NCI-H460 (cell line): ENCODE data around the gene FBXO7. TPM values are rescaled to one million over a fixed set of nuclear protein-coding genes. Genes with fewer than 3 reads are reported as not detected.
"Not testable (repeated sequence)": the region's sequence is repeated elsewhere in the genome, so short reads cannot be mapped to it uniquely, and the experiment has no call there.

Source experiments
- DNase-seq: peaks from one replicate; pipeline ENCODE4 v3.0.0-alpha.2; 2016; ENCODE audit warnings: low read depth; ENCODE audit errors: extremely low read depth
- polyA plus RNA-seq: library from polyadenylated mRNA; depleted of rRNA; stranded (reverse); fragments of >200 nt; gene quantifications from 2 replicates; pipeline ENCODE4 v1.2.3, GENCODE V29; 2014; cell fraction: nucleus; rRNA removed
- total RNA-seq: library from RNA; depleted of rRNA; stranded (reverse); fragments of >200 nt; shearing (Covaris generic); gene quantifications from 2 replicates; pipeline ENCODE4 v1.2.3, GENCODE V29; 2014; rRNA removed

The FBXO7 gene
- 70.5 and 77.6 TPM in 2 replicates for total RNA-seq
- 37.4 and 43.4 TPM in 2 replicates for polyA plus RNA-seq

GRCh38 chr22:32474635-32475467, at the start of gene FBXO7:
Gene FBXO7 (plus strand): TSS chr22:32474811. CDS start chr22:32475003, 192 bp downstream.
- peak; percentile 79 for DNase-seq

- DNase-seq = no peak
Observed at GRCh38 chr22:32426881-32427280, 47.7 kb upstream of the FBXO7 start.

GRCh38 chr22:32430352-32430751, 44.3 kb upstream of the FBXO7 start:
- DNase-seq = no peak

- DNase-seq = peak; percentile 22
Observed at GRCh38 chr22:32444068-32444467, 30.5 kb upstream of the FBXO7 start.

GRCh38 chr22:32446321-32446720, 28.3 kb upstream of the FBXO7 start:
- no peak for DNase-seq

- DNase-seq = no peak
Observed at GRCh38 chr22:32448980-32449379, 25.6 kb upstream of the FBXO7 start.

GRCh38 chr22:32457031-32457430, 17.6 kb upstream of the FBXO7 start:
- no peak for DNase-seq

- no peak for DNase-seq
Observed at GRCh38 chr22:32462452-32462851, 12.2 kb upstream of the FBXO7 start.

- no peak for DNase-seq
Observed at GRCh38 chr22:32465661-32466060, 8.9 kb upstream of the FBXO7 start.

GRCh38 chr22:32466496-32466895, 8.1 kb upstream of the FBXO7 start:
- no peak for DNase-seq

- DNase-seq = no peak
Observed at GRCh38 chr22:32469799-32470212, 4.8 kb upstream of the FBXO7 start.

- DNase-seq = peak; percentile 44
Observed at GRCh38 chr22:32473388-32473952, 1.1 kb upstream of the FBXO7 start.

- no peak for DNase-seq
Observed at GRCh38 chr22:32475468-32476010, 928 bp downstream of the FBXO7 start.

GRCh38 chr22:32476281-32477195, 1.9 kb downstream of the FBXO7 start:
- no peak for DNase-seq

- no peak for DNase-seq
Observed at GRCh38 chr22:32477596-32477995, 3.0 kb downstream of the FBXO7 start.

- not testable (repeated sequence) for DNase-seq
Observed at GRCh38 chr22:32478552-32478951, 3.9 kb downstream of the FBXO7 start.

- DNase-seq = no peak
Observed at GRCh38 chr22:32478994-32479393, 4.4 kb downstream of the FBXO7 start.

GRCh38 chr22:32480238-32480637, 5.6 kb downstream of the FBXO7 start:
- no peak for DNase-seq

- no peak for DNase-seq
Observed at GRCh38 chr22:32482708-32483107, 8.1 kb downstream of the FBXO7 start.

- no peak for DNase-seq
Observed at GRCh38 chr22:32486656-32487390, 12.2 kb downstream of the FBXO7 start.
